SK-N-SH treated with all-trans-retinoic acid at 6 μM for 48 hours (cell line): ENCODE data around the gene NUP88.

Experiments
- ATAC-seq: fragments of 200-7000 bp; cut with Tn5 transposase; 3 replicates; pipeline ENCODE4 v1.9.1; 2020; ENCODE audit warnings: mild to moderate bottlenecking, moderate library complexity
- ARNTL ChIP-seq: fragments of 450-650 bp; formaldehyde crosslinking; IDR thresholded peaks from 2 replicates; pipeline ENCODE4 v1.5.0; 2020; ENCODE audit warnings: low read depth, mild to moderate bottlenecking, moderate library complexity, borderline replicate concordance
- BACH2 ChIP-seq: fragments of 250-450 bp; sonication (Bioruptor Pico); IDR thresholded peaks from 2 replicates; pipeline ENCODE4 v1.9.0; 2021; ENCODE audit warnings: mild to moderate bottlenecking, borderline replicate concordance
- CSDC2 ChIP-seq: fragments of 250-450 bp; sonication (Bioruptor Pico); IDR thresholded peaks from 2 replicates; pipeline ENCODE4 v1.5.0; 2020; ENCODE audit warnings: mild to moderate bottlenecking, moderate library complexity
- ESRRG ChIP-seq: fragments of 250-450 bp; sonication (Bioruptor Pico); IDR thresholded peaks from 2 replicates; pipeline ENCODE4 v1.6.1; 2021; ENCODE audit warnings: mild to moderate bottlenecking
- GLIS3 ChIP-seq: fragments of 250-450 bp; sonication (Bioruptor Pico); IDR thresholded peaks from 2 replicates; pipeline ENCODE4 v1.5.0; 2020; ENCODE audit warnings: mild to moderate bottlenecking, moderate library complexity
- ISL1 ChIP-seq: fragments of 250-450 bp; sonication (Bioruptor Pico); IDR thresholded peaks from 2 replicates; pipeline ENCODE4 v2.1.2; 2022; ENCODE audit warnings: mild to moderate bottlenecking, moderate library complexity
- OSR1 ChIP-seq: fragments of 250-450 bp; sonication (Bioruptor Pico); IDR thresholded peaks from 2 replicates; pipeline ENCODE4 v1.8.0; 2022; ENCODE audit warnings: moderate library complexity, mild to moderate bottlenecking, inconsistent platforms
- PATZ1 ChIP-seq: fragments of 250-450 bp; sonication (Bioruptor Pico); IDR thresholded peaks from 2 replicates; pipeline ENCODE4 v1.8.0; 2020; ENCODE audit warnings: mild to moderate bottlenecking, moderate library complexity, borderline replicate concordance
- PPARA ChIP-seq: fragments of 250-450 bp; sonication (Bioruptor Pico); IDR thresholded peaks from 2 replicates; pipeline ENCODE4 v1.5.0; 2020; ENCODE audit warnings: mild to moderate bottlenecking, borderline replicate concordance
- RARB ChIP-seq: fragments of 250-450 bp; sonication (Bioruptor Pico); IDR thresholded peaks from 2 replicates; pipeline ENCODE4 v1.8.0; 2021; ENCODE audit warnings: mild to moderate bottlenecking, moderate library complexity
- TCF4 ChIP-seq: fragments of 250-450 bp; sonication (Bioruptor Pico); IDR thresholded peaks from 2 replicates; pipeline ENCODE4 v1.8.0; 2021; ENCODE audit warnings: mild to moderate bottlenecking, moderate library complexity, borderline replicate concordance
- TOX ChIP-seq: fragments of 250-450 bp; sonication (Bioruptor Pico); IDR thresholded peaks from 2 replicates; pipeline ENCODE4 v1.8.0; 2021; ENCODE audit warnings: mild to moderate bottlenecking, moderate library complexity, borderline replicate concordance
- TSHZ2 ChIP-seq: fragments of 250-450 bp; sonication (Bioruptor Pico); IDR thresholded peaks from 2 replicates; pipeline ENCODE4 v1.5.0; 2020; ENCODE audit warnings: mild to moderate bottlenecking, moderate library complexity
- ZFP3 ChIP-seq: fragments of 250-450 bp; sonication (Bioruptor Pico); IDR thresholded peaks from 2 replicates; pipeline ENCODE4 v1.5.0; 2020; ENCODE audit warnings: mild to moderate bottlenecking, moderate library complexity
- ZFP30 ChIP-seq: fragments of 450-650 bp; formaldehyde crosslinking; IDR thresholded peaks from 2 replicates; pipeline ENCODE4 v1.5.0; 2022; ENCODE audit warnings: mild to moderate bottlenecking, moderate library complexity
- ZNF565 ChIP-seq: fragments of 450-650 bp; formaldehyde crosslinking; conservative IDR thresholded peaks from 2 replicates; pipeline ENCODE4 v1.5.0; 2020; ENCODE audit warnings: low read depth, mild to moderate bottlenecking, moderate library complexity
- TF ChIP-seq, protein P1 (sequence below): fragments of 250-450 bp; sonication (Bioruptor Pico); IDR thresholded peaks from 2 replicates; pipeline ENCODE4 v1.5.1; 2020; ENCODE audit warnings: low read depth, mild to moderate bottlenecking, moderate library complexity
- TF ChIP-seq, protein P2 (sequence below): fragments of 250-450 bp; sonication (Bioruptor Pico); IDR thresholded peaks from 2 replicates; pipeline ENCODE4 v1.8.0; 2021; ENCODE audit warnings: low read depth, mild to moderate bottlenecking, moderate library complexity, borderline replicate concordance

The NUP88 gene

GRCh38 chr17:5413682-5414081, 5.8 kb downstream of the NUP88 start:
- ATAC-seq, result peak; percentile 76
- TF ChIP-seq OSR1 (CRISPR knock-in tag), result no peak
- no peak for TF ChIP-seq ZNF565
- TF ChIP-seq, protein P1, sequence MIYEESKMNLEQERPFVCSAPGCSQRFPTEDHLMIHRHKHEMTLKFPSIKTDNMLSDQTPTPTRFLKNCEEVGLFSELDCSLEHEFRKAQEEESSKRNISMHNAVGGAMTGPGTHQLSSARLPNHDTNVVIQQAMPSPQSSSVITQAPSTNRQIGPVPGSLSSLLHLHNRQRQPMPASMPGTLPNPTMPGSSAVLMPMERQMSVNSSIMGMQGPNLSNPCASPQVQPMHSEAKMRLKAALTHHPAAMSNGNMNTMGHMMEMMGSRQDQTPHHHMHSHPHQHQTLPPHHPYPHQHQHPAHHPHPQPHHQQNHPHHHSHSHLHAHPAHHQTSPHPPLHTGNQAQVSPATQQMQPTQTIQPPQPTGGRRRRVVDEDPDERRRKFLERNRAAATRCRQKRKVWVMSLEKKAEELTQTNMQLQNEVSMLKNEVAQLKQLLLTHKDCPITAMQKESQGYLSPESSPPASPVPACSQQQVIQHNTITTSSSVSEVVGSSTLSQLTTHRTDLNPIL (CRISPR knock-in tag), result no peak

DNA sequence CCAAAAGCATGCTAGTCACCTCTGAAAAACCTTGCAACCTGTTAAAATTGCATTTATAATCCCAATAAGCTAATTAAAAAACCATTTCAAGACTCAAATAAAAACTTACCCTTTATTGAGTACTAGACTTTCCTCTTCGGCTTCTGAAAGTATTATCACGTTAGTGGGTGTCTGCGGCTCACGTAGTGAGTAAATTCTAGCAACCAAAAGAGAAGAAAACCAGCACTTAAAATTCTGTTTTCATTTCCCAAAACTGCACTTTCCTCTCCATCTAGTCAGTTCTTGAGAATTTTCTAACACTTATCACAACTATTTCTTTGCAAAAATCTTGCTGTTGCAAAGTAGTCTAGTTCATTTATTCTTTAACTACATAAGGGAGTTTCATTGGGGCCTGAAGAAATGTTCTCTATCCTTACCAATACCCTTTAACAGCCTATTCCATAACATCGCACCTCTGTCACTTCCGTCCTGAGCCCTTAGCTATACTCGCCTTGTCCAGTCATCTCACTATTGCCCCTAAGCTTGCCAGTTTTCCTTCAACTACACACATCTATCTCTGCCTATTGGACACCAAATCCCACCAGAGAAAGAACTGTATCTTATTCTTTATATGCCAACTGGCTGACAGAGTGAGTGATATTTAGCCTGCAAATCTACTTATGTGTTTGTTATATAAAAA, 8.7 kb downstream of the NUP88 start:
- no peak for TF ChIP-seq GLIS3 (CRISPR knock-in tag)
- TF ChIP-seq, protein P1 (CRISPR knock-in tag), result no peak
- no peak for TF ChIP-seq ZNF565
- no peak for TF ChIP-seq RARB (CRISPR knock-in tag)
- TF ChIP-seq TOX (CRISPR knock-in tag), result no peak
- TF ChIP-seq TCF4, result no peak
- TF ChIP-seq PPARA (CRISPR knock-in tag), result no peak
- no peak for TF ChIP-seq ARNTL (CRISPR knock-in tag)
- TF ChIP-seq, protein P2, sequence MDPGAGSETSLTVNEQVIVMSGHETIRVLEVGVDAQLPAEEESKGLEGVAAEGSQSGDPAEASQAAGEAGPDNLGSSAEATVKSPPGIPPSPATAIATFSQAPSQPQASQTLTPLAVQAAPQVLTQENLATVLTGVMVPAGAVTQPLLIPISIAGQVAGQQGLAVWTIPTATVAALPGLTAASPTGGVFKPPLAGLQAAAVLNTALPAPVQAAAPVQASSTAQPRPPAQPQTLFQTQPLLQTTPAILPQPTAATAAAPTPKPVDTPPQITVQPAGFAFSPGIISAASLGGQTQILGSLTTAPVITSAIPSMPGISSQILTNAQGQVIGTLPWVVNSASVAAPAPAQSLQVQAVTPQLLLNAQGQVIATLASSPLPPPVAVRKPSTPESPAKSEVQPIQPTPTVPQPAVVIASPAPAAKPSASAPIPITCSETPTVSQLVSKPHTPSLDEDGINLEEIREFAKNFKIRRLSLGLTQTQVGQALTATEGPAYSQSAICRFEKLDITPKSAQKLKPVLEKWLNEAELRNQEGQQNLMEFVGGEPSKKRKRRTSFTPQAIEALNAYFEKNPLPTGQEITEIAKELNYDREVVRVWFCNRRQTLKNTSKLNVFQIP, result no peak
- ATAC-seq, result no peak

DNA sequence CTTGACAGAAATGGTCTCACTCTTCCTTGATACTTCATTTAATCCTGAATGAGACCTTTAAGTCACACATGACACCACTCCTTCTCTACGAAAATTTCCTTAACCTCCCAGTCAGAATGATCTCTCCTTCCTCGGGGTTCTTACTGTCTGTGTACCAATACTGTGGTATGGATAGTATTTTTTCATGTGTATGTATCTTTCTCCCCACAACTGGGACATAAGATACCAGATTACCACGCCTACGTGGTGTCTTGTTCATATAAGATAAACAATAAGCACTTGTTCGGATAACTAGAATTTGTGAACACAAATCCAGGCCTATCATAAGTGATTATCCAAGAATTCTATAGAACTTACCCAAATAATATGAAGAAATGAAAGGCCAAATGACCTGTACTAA, 11.3 kb downstream of the NUP88 start:
- TF ChIP-seq ESRRG (CRISPR knock-in tag) (no peak), PATZ1 (CRISPR knock-in tag) (no peak), BACH2 (CRISPR knock-in tag) (no peak)
- ATAC-seq, result no peak

- ATAC-seq, result no peak
- no peak for TF ChIP-seq CSDC2 (CRISPR knock-in tag)
- TF ChIP-seq TSHZ2, result no peak
- TF ChIP-seq ZFP3 (CRISPR knock-in tag), result no peak
- no peak for TF ChIP-seq ISL1 (CRISPR knock-in tag)
- TF ChIP-seq TCF4, result no peak
- TF ChIP-seq OSR1 (CRISPR knock-in tag), result no peak
- TF ChIP-seq PPARA (CRISPR knock-in tag), result no peak
- no peak for TF ChIP-seq ZFP30 (CRISPR knock-in tag)
- TF ChIP-seq, protein P1 (CRISPR knock-in tag), result no peak
- TF ChIP-seq, all 23 proteins: peak for 0
Measured at GRCh38 chr17:5405400-5405799, 14.1 kb downstream of the NUP88 start.
